Measurements from ENCODE around the gene TBC1D22B. TPM values are rescaled to one million over a fixed set of nuclear protein-coding genes. Genes with fewer than 3 reads are reported as not detected.
"Not testable (repeated sequence)": the region's sequence is repeated elsewhere in the genome, so short reads cannot be mapped to it uniquely, and the experiment has no call there.

The TBC1D22B gene
- total RNA-seq, 2 donors from 2014 or later: 6.5 to 8.7 TPM

DNA sequence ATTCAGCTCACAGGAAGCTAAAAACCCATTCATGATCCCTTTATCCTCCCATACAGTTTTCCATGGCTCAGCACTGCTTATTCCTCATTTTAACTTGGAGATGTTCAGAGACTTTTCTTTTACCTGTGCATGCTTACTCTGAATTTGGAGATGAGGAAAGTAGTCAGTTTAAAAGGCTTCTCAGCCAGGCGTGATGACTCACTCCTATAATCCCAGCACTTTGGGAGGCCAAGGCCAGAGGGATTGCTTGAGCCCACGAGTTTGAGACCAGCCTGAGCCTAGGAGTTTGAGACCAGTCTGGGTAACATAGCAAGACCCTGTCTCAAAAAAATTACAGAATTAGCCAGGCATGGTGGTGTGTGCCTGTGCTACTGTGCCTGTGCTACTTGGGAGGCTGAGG, 30.7 kb downstream of the TBC1D22B start:
- ATAC-seq (no peak), DNase-seq (no peak)
- intact Hi-C loops (cut with DNase I): no loop called here

- DNase-seq (no peak), ATAC-seq (no peak)
- intact Hi-C loops (cut with DNase I): no loop called here
These were observed 32.4 kb downstream of the TBC1D22B start for GRCh38 chr6:37289931-37290330.

GRCh38 chr6:37293426-37293825, 35.9 kb downstream of the TBC1D22B start:
- intact Hi-C loops (cut with DNase I): no loop called here

DNA sequence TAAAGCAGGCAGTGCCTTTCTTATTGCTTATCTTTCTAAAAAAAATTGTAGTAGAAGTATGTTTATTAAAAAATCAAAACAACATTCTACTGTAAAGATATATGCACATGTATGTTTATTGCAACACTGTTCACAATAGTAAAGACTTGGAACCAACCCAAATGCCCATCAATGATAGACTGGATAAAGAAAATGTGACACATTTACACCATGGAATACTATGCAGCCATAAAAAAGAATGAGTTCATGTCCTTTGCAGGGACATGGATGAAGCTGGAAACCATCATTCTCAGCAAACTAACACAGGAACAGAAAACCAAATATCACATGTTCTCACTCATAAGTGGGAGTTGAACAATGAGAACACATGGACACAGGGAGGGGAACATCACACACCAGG, 40.1 kb downstream of the TBC1D22B start:
- ATAC-seq; intact Hi-C loops (cut with DNase I); DNase-seq: not testable (repeated sequence)

More at GRCh38 chr6:37293426-37293825, 35.9 kb downstream of the TBC1D22B start:
- DNase-seq (no peak), ATAC-seq (no peak)

DNA sequence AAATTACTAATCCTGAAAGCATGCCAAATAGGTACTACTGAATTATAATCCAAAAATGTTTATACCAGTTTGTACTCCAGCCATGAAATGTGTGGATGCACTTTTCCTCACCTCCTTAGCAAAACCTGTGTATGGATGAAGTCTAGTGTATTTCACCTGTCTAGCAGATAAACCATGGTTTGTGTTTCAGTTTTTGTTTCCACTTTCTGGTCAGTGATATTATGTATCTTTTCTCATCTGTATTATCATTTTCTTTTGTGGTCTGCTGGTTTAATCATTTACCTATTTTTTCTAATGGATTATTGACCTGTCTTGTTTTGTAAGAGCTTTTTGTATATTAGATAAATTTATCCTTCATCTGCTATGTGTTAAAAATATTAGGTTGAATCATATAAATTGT, 41.4 kb downstream of the TBC1D22B start:
- ATAC-seq (no peak), DNase-seq (no peak)
- intact Hi-C loops (cut with DNase I): no loop called here

GRCh38 chr6:37299990-37300389, 42.4 kb downstream of the TBC1D22B start:
- intact Hi-C loops (cut with DNase I): no loop called here

DNA sequence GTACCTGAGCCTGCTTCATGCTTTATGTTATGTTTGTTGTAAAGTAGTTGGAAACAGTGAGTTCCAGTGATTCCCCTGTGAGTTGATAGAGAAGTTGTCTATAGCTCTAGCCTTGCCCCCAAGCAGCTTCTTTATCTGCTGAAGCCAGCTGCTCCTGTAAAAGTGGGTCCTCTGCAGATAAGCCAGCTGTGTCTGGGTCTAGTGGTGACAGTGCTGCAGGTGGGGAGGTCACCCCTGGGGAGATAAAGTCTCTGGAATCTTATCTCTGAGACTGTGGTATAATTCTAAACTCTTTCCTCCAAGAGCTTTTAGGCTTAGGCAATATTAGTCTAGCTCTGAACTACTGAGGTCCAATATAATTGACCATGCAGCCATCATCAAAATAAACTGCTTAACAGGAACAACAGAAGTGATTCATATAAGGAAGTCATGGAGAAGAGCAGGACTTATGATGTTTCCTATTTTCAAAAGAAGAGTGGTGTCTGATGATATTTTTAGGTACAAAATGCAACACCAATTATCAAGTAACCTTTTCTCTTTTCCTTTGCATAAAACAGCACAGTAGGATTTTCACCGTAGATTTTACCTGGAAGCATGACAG, 44.6 kb downstream of the TBC1D22B start:
- intact Hi-C loops (cut with DNase I): no loop called here
- DNase-seq (no peak), ATAC-seq (no peak)

More at GRCh38 chr6:37299990-37300389, 42.4 kb downstream of the TBC1D22B start:
- ATAC-seq: no peak
- DNase-seq: no peak

DNA sequence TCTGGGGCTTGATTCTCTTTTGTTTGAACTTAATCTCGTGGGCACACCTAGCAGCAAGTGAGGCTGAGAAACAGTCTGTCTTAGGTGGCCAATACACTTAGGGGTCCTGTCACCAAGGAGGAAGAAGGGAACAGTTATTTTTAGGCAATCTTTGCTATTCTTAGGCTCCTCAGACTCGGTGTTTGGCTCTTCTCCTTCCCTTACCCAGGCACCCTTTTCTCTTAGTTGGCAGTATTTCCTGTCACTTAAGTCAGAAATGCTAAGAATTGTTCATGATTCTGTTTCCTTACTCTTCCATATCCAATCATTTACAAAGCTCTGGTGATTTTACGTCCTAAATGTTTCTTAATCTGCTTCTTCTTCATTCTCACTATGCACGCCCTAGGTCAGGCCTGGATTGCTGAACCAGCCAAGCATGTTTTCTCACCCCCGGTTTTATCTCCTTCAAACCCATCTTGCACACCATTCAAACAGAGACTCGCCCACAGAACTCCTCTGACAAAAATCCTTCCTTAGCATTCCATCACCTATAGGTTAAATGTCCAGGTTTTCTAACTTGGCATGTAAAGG, 45.6 kb downstream of the TBC1D22B start:
- ATAC-seq (no peak), DNase-seq (no peak)
- intact Hi-C loops (cut with DNase I): no loop called here

- ATAC-seq (peak; percentile 57 to 71), DNase-seq (no peak)
- intact Hi-C loops (cut with DNase I): no loop called here
These were observed 46.4 kb downstream of the TBC1D22B start for GRCh38 chr6:37303891-37304503.

DNA sequence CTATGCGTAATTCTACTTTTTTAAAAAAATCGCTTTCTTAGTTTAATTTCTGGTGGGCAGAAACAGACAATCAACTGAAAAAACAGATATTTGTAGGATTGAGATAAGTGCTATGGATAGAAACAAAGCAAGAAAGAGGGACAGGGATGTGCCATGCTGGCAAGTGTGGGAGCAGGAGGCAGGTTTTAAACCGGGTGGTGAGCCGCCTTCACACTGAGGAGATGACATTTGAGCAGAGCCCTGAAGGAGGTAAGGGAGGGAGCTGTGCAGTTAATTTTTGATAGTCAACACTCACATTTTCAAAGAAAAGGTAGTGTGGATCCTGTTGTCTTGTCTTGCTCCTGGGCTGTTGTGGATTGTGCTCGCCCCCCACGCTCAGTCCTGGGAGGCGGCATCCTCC, 47.2 kb downstream of the TBC1D22B start:
- no peak for ATAC-seq
- intact Hi-C loops (cut with DNase I): no loop called here
- DNase-seq: no peak

DNA sequence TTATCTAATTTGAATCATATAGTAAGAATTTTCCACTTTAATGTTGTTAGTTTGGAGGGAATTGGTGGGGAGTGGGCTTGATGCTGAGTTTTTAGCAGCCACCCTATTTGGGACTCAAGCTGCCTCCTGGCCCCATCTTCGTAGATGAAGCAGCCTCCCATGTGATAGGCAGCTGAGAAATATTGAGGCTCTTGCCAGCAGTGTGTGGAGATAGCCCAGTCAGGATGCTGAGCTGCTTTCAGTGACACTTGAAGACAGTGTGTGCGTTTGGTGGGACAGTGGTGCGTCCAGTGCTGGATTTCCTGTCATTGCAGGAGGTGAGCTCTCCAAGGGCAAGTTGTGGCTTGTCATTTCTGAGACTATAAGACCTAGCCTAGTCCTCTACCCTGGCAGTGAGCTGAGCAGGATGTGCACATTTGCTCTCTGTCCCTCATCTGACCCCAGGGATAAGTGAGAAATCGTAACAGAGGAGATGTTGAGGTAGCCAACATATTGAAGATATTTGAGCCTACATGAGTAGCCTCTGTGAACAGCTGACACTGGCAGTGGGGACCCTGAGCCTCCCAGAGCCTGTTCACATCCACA, 48.4 kb downstream of the TBC1D22B start:
- no peak for ATAC-seq
- intact Hi-C loops (cut with DNase I): no loop called here
- DNase-seq: no peak

DNA sequence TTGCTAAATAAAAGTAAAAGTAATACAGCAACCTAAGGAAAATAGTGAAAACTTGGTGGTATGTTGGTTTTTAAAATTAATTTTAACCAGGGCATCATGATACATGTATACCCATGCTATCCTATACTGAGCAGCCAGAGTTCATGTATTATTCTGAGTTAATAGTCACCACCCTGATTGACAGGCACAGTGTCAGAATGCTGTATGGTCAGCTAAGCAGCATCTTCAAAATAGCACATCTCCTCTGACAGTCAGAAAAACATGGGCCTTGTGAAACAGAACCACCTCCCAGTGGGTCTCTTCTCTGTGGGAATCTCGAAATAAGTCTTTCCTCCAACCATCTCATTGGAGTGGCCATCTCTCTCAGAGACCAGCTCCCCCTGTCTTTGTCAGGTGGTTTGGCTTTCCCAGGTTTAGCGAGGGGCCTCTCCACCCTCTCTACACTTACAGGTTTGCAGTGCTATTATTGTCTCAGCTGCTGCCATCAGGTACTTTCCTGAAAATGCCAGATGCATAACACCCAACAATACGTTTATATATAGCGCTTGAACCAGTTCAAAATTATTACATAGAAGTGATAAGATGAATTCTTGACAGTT, 49.2 kb downstream of the TBC1D22B start:
- ATAC-seq (peak in 1 of 2 donors; percentile 23), DNase-seq (no peak)
- intact Hi-C loops (cut with DNase I): no loop called here

DNA sequence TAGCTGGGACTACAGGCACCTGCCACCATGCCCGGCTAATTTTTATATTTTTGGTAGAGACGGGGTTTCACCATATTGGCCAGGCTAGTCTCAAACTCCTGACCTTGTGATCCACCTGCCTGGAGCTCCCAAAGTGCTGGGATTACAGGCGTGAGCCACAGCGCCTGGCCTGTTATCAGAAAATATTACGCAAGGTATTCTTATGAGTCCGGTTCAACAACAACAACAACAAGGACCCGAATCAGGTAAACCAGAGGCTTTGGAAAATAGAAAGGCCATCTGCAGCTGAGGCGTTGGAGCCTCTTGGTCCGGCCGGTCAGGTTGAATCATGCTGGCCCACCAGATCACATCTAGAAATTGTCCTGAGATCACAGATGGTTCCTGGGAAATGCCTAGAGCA, 49.9 kb downstream of the TBC1D22B start:
- DNase-seq; intact Hi-C loops (cut with DNase I); ATAC-seq: not testable (repeated sequence)

GRCh38 chr6:37308069-37308815, 50.7 kb downstream of the TBC1D22B start:
- peak in 1 of 2 donors; percentile 70 for ATAC-seq
- no peak for DNase-seq
- intact Hi-C loops (cut with DNase I): no loop called here

- ATAC-seq (no peak), DNase-seq (no peak)
- intact Hi-C loops (cut with DNase I): no loop called here
These were observed 51.5 kb downstream of the TBC1D22B start for GRCh38 chr6:37309046-37309445.

DNA sequence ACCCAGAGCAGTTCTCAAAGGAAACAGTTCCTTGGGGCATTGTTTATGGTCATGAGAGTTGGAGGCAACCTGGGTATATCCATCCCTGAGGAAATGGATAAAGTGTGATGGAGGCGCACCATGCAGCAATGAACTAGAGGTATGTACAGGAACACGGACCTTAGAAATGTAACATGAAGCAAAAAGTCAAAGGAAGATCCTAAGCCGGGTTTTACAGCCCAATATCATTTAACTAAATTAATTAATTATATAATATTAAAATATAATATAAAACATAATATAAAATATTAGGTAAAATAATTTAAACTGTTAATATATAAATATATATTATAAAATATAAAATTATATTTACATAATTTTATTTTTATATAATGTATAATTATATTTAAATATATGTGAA, 52.1 kb downstream of the TBC1D22B start:
- intact Hi-C loops (cut with DNase I): no loop called here
- no peak for ATAC-seq
- no peak for DNase-seq

DNA sequence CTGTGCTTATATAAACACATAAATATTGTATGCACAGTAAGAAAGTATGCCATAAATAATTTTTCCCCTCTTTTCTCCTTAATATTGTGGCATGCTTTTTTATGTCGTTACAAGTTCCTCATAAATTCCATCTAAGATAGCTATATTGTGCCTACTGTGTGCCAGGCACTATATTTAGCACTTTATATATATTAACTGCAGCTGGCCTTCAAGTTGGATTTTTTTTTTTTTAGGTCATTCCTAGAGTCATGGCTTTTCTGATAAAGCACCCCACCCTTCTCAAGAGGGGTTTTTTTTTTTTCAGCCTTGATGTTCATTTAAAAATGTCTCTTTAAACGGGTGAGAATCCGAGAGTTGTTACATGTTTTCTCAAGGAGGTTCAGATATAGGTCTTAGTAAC, 53.4 kb downstream of the TBC1D22B start:
- intact Hi-C loops (cut with DNase I): no loop called here
- DNase-seq (no peak), ATAC-seq (no peak)

DNA sequence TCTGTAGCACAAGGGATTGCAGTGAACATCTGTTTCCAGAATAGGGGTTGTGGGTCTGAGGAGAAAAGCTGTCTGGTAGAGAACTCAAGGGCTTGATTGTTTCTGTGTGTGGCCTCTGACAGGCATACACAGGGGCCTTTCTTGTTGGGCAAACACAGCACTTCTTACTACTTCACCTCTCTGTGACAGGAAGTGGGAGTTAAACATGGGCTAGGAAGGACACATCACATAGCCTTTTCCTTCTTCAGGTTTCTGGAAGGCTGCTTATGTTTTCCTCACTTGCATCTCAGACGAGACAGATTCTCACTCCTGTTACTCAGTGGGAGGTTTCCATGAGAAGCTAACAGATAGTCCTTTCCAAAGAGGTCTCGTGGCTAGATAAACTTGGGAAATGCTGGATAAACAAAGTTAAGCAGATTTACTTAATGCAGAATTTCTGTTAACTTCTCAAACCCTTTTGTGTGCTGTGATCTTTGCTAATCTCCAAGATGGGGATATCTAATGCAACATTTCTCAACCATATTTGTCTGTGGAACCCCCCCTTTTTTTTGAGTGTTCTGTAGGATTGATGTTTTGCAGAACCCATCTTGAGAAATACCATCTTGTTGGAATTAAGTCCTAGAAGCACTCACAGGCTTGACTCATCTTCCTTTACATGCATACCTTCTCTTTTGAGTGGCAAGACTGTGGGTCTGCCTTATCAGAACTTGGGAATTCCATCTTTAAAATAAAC, 54.3 kb downstream of the TBC1D22B start:
- ATAC-seq (no peak), DNase-seq (no peak)
- intact Hi-C loops (cut with DNase I): no loop called here
